HG03342 (cell line): ENCODE measurements around the gene KIAA1549.
A peak's percentile ranks its signal among the peaks of the same experiment; 100 is the strongest.

Experiments used
- ATAC-seq: cut with Tn5 transposase; IDR thresholded peaks from one replicate; pipeline ENCODE4 v1.9.1; 2021; ENCODE audit warnings: mild to moderate bottlenecking, moderate library complexity; ENCODE audit not compliant: unreplicated experiment

Gene KIAA1549

GRCh38 chr7:138911007-138911406, 70.2 kb downstream of the KIAA1549 start:
- ATAC-seq: no peak

- ATAC-seq: no peak
Measured at GRCh38 chr7:138907850-138908249, 73.3 kb downstream of the KIAA1549 start.

- no peak for ATAC-seq
Measured at GRCh38 chr7:138907201-138907847, 73.9 kb downstream of the KIAA1549 start.

DNA sequence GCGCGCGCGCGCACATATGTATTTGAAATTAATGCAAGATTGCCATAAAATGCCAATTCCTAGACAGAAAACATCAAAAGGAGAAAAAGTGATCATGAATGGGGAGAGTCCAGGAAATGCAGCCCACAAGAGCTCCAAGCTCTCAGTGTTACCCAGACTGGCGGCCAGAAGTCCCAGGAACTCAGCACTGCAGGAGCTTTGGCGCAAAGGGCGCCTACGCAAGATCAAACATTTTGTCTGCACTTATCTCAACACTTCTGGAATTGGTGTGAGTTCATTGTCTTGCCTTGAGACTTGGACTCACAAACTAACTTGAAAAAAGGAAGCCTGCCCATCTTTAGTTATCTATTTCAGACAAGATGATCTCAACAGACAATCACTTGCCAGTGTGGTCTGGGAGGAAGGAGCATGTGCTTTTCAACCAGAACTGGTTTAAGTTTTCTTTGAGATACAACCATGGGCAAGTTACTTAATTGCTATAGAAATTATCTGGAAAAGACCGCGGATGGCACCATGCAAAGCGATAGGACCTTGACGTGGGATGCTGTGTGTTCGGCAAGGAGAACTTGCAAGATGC, 77.2 kb downstream of the KIAA1549 start:
- no peak for ATAC-seq

DNA sequence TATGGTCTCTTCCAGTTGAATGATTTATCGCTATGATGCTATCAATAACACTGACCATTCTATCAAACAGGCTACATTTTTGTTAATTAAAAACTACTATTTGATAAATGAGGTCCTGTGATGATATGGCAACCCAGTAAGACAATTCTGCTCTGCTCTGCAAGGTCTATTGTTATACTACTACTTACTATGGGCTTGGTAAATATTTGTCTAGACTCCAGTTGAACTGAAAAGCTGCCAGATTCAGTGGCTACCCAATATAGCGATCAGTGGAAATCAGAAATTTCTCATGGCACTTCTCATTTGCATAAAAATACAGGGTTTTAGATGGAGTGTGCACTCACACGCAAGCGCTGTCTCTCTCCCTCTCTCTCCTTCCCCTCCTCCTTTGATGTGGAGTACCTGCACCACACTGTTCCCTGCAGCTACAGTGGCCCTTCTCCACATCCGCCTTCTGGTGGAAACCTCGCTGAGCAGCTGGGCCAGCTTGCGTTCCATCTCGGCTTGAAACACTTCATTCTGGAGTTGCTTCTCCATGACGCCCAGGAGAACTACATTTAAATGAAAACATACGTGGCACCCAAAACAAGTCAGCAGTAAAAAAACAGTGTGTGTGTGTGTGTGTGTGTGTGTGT, 77.9 kb downstream of the KIAA1549 start:
- no peak for ATAC-seq

GRCh38 chr7:138902161-138902560, 79.0 kb downstream of the KIAA1549 start:
- ATAC-seq: no peak

DNA sequence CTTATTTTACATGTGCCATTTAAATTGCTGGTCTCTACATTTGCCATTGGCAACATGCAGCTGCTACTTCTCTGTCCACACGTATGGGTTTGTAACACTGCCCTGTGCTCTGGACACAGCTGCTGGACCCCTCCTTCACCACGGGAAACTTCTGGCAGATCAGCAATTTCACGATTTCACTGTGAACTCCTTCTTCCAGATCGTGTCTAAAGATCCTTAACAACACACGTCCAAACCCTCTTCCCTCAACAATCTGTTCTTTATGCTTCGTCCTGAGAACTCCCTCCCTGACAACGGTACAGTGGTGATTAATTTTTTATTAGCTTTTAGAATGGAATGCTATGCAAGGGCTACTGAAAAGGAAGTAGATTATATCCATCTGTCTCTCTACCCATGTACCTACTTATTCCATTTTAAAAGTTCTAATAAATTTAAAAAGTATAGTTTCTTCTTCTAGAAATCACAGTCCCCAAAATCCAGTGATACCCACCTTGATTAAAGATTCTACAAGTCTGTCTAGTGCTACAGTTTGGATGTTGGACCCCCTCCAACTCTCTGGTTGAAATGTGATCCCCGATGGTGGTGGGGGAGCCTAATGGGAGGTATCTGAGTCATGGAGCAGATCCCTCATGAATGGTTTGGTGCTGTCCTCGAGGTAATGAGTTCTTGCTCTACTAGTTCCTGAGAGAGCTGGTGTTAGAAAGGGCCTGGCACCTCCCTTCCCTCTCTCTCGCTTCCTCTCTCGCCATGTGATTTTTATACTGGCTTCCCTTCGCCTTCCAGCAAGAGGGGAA, 81.0 kb downstream of the KIAA1549 start:
- no peak for ATAC-seq

- no peak for ATAC-seq
Measured at GRCh38 chr7:138898802-138899201, 82.4 kb downstream of the KIAA1549 start.

DNA sequence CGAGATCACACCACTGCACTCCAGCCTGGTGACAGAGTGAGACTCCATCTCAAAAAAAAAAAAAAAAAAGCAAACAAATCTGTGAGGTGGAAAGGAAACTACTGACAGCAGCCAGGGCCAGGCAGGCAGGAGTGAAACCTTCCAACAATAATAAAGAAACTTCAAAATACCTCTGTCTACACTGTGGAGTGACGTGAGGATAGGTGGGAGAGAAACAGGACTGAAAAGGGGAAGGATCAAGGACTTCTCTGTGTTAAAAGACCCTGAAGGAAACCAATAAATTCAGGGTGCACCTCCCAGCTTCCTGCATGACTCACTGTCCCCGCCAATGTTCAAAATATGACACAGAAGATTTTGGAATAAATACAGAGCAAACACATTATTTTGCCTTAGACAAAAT, 82.9 kb downstream of the KIAA1549 start:
- ATAC-seq: peak; percentile 61

DNA sequence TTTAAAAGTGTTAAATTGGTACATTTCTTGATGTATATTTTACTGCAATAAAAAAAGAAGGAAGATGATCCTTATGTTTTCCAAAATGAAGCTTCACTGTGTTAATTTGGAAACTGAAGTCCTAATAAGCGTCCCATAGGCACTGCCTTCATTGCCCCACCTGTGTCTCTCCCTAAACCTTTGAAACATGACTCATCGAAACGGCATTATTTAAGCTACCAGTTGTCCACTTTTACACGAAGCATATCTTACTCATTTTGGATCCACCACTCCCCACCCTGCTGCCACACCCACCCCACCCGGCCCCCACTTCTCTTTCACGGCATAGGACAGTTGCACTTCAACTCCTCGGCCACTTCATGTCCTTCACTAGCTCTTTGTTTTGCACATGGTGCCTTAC, 85.5 kb downstream of the KIAA1549 start:
- no peak for ATAC-seq

- ATAC-seq: no peak
Measured at GRCh38 chr7:138893258-138893657, 87.9 kb downstream of the KIAA1549 start.

GRCh38 chr7:138892812-138893211, 88.4 kb downstream of the KIAA1549 start:
- no peak for ATAC-seq

DNA sequence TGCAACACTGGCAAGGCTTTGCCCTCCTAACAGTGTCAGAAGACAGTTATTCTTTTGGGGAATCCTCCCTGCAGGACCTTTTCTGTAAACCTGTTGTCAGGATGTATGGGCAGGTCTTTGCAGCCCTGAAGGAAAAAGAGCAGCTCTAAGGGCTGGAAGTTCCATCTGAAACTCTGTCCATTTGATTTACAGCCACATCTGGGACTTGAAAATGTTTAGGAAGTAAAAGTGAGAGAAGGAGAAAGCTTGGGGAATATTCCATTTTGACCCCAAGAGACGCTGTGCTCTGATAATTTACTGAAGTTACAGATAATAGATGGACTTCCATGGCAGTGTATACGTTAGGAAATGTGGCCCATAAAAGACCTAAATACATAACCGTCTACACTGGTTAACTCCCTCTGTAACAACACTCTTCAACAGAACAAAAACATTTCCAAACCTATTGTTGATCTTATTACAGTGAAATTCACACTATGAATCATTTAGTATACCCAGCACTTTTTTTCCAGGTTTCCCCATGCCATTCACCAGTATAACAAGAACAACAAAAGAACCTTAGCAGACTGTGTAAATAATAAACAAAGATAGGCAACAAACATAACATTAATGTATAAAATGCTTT, 89.1 kb downstream of the KIAA1549 start:
- ATAC-seq: no peak

DNA sequence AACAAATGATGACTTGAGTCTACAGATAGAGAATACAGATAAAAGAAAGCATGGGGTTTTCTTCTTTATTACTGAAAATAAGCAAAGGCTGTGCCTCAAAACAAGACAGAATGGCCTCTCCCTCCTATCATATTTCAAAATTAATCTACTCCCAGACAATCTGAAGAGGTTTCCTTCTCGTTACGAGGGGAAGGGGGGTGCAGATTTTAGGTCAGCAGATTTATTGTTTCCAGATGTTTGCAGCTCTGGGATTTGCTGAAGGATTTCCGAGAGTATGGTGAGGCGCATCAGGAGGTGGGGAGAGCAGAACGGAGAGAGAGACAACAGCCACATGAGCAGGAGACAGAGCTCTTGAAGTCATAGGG, 89.8 kb downstream of the KIAA1549 start:
- ATAC-seq: no peak

DNA sequence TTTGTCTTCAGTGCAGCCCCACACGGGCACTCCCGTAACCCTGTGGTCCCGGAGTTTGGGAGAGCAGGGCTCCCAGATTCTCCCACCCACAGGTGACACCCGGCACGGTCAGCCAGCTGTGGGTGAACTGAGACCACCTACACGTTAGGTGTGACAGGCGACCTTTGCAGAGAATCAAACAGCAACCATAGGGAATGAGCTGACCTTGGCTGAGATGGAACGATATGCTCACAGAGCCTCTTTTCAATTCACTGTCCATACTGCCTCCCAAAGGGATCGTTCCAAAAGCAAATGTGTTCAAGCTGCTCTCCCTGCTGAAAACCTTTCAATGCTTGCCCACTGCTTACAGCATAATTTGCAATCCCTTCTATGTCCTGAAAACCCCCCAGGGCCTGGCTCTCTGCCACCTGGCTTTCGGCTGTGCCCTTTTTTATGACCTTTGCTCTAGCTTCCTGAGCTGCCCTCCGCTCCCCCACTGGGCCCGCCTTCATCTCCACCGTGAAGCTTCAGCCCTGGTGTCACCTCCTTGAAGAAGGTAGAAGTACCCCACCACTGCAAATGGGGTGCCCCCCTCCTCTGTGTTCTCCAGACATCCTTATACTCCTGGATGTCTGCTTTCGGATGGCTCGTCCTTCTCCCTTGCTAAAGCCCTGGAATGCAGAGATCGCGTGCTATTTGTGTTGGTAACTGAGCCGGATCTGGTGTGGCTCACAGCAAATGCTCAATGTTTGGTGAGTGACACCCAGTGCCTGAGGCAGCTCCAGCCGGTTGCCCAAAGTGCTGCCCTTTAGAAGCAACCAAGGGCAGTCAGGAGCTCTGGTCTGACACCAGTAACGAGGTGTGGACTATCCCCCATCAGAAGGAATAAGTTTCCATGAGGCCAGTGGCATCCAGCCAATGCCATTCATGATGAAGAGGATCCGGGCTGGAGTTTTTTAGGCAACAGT, 90.4 kb downstream of the KIAA1549 start:
- no peak for ATAC-seq

- no peak for ATAC-seq
Measured at GRCh38 chr7:138889582-138890498, 91.3 kb downstream of the KIAA1549 start.

DNA sequence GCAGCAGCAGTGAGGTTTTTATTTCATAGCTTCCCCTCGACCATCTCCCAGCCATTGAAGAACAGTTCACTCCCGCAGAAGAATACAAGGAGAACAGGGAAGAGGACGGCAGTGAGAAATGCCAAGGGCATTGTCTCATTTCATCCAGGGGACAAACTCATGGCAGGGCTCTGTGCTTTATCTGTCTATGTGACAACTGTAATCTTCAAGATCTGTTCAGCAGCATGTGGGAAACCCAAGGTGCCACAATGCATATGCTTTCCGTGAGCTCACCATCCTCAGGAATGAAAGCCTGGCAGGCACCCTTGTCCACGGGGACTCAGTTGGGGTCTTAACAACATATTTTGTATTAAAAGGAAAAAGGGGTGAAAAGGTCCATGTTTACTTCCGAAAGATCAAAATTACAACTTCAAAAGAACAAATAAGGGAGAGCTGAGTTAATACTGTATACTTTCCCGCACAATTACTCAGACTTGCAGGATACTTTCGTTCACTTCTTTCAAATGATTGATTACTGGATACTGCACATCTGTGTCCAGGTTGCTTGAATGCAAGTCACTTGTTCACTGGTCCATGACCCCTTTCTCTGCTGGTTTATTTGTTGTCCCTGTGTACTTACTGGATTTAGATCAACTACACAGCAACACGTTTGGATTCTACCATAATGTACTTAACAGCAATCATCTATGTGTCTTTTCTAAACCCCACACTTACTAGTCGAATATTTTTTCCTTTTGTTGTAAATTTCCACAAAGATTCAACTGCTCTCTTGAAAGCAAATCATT, 93.1 kb downstream of the KIAA1549 start:
- ATAC-seq: no peak

DNA sequence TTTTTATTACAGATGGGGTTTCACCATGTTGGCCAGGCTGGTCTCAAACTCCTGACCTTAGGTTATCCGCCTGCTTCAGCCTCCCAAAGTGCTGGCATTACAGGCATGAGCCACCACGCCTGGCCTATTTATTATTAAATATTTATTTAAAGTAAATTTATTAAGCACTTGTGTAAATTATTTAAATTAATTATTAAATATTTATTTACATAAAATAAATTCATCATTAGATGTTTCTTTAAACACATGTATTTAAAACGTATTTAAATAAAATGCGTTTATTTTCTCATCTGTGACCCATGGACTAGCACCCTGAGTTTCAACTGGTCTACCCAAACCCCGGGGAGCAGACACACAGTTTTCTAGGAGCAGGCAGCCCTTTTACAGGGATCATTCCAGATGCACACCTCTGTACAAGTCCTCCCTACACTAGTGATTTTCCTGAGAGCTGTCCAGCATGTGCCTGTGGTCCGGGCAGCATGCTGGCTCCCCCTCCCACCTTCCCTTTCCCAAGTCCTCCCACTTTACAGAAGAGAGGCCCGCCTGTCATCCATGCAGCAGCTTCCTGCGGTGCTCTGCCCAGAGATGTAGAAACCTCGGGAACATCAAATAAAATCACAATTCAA, 94.0 kb downstream of the KIAA1549 start:
- ATAC-seq: no peak
